HG02885 (cell line): ENCODE data around the gene RASGRP1.
A peak's percentile ranks its signal among the peaks of the same experiment; 100 is the strongest.

Source experiments
- ATAC-seq: cut with Tn5 transposase; IDR thresholded peaks from one replicate; pipeline ENCODE4 v1.9.1; 2021; ENCODE audit warnings: mild to moderate bottlenecking; ENCODE audit not compliant: unreplicated experiment, poor library complexity

Gene RASGRP1

GRCh38 chr15:38576837-38577236, 12.2 kb upstream of the RASGRP1 start:
- ATAC-seq: no peak

- no peak for ATAC-seq
Measured at GRCh38 chr15:38576261-38576660, 11.6 kb upstream of the RASGRP1 start.

- no peak for ATAC-seq
Measured at GRCh38 chr15:38565287-38565670, 665 bp upstream of the RASGRP1 start.

GRCh38 chr15:38563723-38564519, 693 bp downstream of the RASGRP1 start:
- ATAC-seq: peak; percentile 67

GRCh38 chr15:38562278-38562677, 2.3 kb downstream of the RASGRP1 start:
- ATAC-seq: no peak

GRCh38 chr15:38560456-38560926, 4.1 kb downstream of the RASGRP1 start:
- peak; percentile 32 for ATAC-seq

- no peak for ATAC-seq
Measured at GRCh38 chr15:38559636-38560307, 4.8 kb downstream of the RASGRP1 start.

GRCh38 chr15:38559131-38559530, 5.5 kb downstream of the RASGRP1 start:
- no peak for ATAC-seq

GRCh38 chr15:38558372-38559059, 6.1 kb downstream of the RASGRP1 start:
- no peak for ATAC-seq

- no peak for ATAC-seq
Measured at GRCh38 chr15:38557921-38558320, 6.7 kb downstream of the RASGRP1 start.

- ATAC-seq: peak; percentile 46
Measured at GRCh38 chr15:38555686-38556334, 8.8 kb downstream of the RASGRP1 start.

GRCh38 chr15:38554354-38554753, 10.3 kb downstream of the RASGRP1 start:
- ATAC-seq: peak; percentile 73

- ATAC-seq: no peak
Measured at GRCh38 chr15:38553071-38553470, 11.5 kb downstream of the RASGRP1 start.

- ATAC-seq: no peak
Measured at GRCh38 chr15:38551720-38552648, 12.6 kb downstream of the RASGRP1 start.

GRCh38 chr15:38549222-38549621, 15.4 kb downstream of the RASGRP1 start:
- ATAC-seq: no peak

- no peak for ATAC-seq
Measured at GRCh38 chr15:38547255-38547997, 17.2 kb downstream of the RASGRP1 start.

GRCh38 chr15:38545179-38545578, 19.4 kb downstream of the RASGRP1 start:
- ATAC-seq: no peak

GRCh38 chr15:38541026-38541425, 23.6 kb downstream of the RASGRP1 start:
- no peak for ATAC-seq

GRCh38 chr15:38540510-38540909, 24.1 kb downstream of the RASGRP1 start:
- ATAC-seq: no peak
